Esophagus squamous epithelium (tissue), 5 donors: Measurements from ENCODE around the gene DNMT3A. TPM values are rescaled to one million over a fixed set of nuclear protein-coding genes. Genes with fewer than 3 reads are reported as not detected.

Experiments used
- DNase-seq: peaks from one replicate; lab custom pipeline; 2025; lab: John Stamatoyannopoulos, UW
- H3K27ac ChIP-seq, 4 donors: fragments of 200-600 bp; sonication (generic); one replicate each; pipeline ENCODE4 v1.5.1; 2016 to 2019; ENCODE audit warnings: mild to moderate bottlenecking in 1 of 4
- H3K27me3 ChIP-seq, 4 donors: fragments of 200-600 bp; sonication (generic); 1 replicate in 3 of 4; 2 replicates in 1 of 4; pipeline versions ENCODE4 v1.5.1 to v1.6.0; 2017 to 2021; ENCODE audit warnings: antibody characterized with exemption in 1 of 4
- H3K36me3 ChIP-seq, 3 donors: fragments of 200-600 bp; sonication (generic); one replicate each; pipeline ENCODE4 v1.5.1; 2016 to 2019
- H3K4me1 ChIP-seq, 3 donors: fragments of 200-600 bp; sonication (generic); one replicate each; pipeline ENCODE4 v1.5.1; 2017 to 2019
- H3K4me3 ChIP-seq, 4 donors: fragments of 200-600 bp; sonication (generic); 1 replicate in 3 of 4; 2 replicates in 1 of 4; pipeline ENCODE4 v1.5.1; 2016 to 2019; ENCODE audit warnings: mild to moderate bottlenecking in 2 of 4, moderate library complexity in 1 of 4
- H3K9me3 ChIP-seq, 3 donors: fragments of 200-600 bp; sonication (generic); one replicate each; pipeline ENCODE4 v1.5.1; 2016 to 2019
- CTCF ChIP-seq, 6 experiments: fragments of 450-650 bp in 4 of 6; fragments of 200-600 bp in 2 of 6; sonication (generic) in 2 of 6; IDR thresholded peaks; one replicate each; pipeline ENCODE4 v1.5.1; 2016 to 2019; ENCODE audit warnings: antibody characterized with exemption in 6 of 6, mild to moderate bottlenecking in 4 of 6, moderate library complexity in 4 of 6
- POLR2A ChIP-seq, 4 donors: fragments of 450-650 bp; IDR thresholded peaks; one replicate each; pipeline ENCODE4 v1.6.1; 2017; ENCODE audit warnings: antibody characterized with exemption in 4 of 4, mild to moderate bottlenecking in 4 of 4, moderate library complexity in 3 of 4
- whole genome bisulfite sequencing, 2 donors: methylation state at CpG; one replicate each; pipeline ENCODE4 v1.1.5; 2018; 5-methylcytosine and 5-hydroxymethylcytosine counted together
- intact Hi-C: fragments of 100-400 bp; cut with DNase I; formaldehyde crosslinking; loops from one replicate; pipeline ENCODE4 v1.15.0; 2022
- total RNA-seq, 4 donors: library from RNA; depleted of rRNA; stranded (reverse); fragments of >200 nt; gene quantifications; one replicate each; pipeline ENCODE4 v1.1.0, GENCODE V29; 2016
- donor health status: DM: yes; HTN: yes; CAD: no.

Gene DNMT3A
- total RNA-seq, 4 donors from 2014 or later, result 4.1 to 13.6 (median 8.2) TPM

- no peak overlapping the region for H3K27ac ChIP-seq
- H3K4me1 ChIP-seq, result peaks cover 17 to 56% (median 25%) of the 10 kb centered on the region in 3 donors
- TF ChIP-seq POLR2A (IDR thresholded peaks at IDR 0.05), result no peak
- TF ChIP-seq CTCF (IDR thresholded peaks at IDR 0.05), result no peak
- no peak for DNase-seq
- 91 to 96% methylated on average over 3 to 5 of the region's 5 CpGs for WGBS, 2 donors
- intact Hi-C loops, result no loop called here
- no peaks in the 10 kb centered on the region for H3K36me3 ChIP-seq
- no peaks in the 10 kb centered on the region for H3K9me3 ChIP-seq
- H3K4me3 ChIP-seq, result no peak overlapping the region
- no peaks in the 10 kb centered on the region for H3K27me3 ChIP-seq
Measured at GRCh38 chr2:25374827-25375226, 33.1 kb upstream of the DNMT3A start.

GRCh38 chr2:25374411-25374810 lies 32.7 kb upstream of the DNMT3A start:
- no peak for DNase-seq
- intact Hi-C loops, result no loop called here

GRCh38 chr2:25373269-25373981 lies 31.7 kb upstream of the DNMT3A start:
- no peaks in the 10 kb centered on the region for H3K9me3 ChIP-seq
- H3K27me3 ChIP-seq, result no peaks in the 10 kb centered on the region
- H3K4me3 ChIP-seq, result no peak overlapping the region
- H3K4me1 ChIP-seq, result peaks cover 17 to 46% (median 19%) of the 10 kb centered on the region in 3 donors
- H3K36me3 ChIP-seq, result no peaks in the 10 kb centered on the region
- DNase-seq, result no peak
- 36 to 49% methylated on average over 3 to 16 of the region's 20 CpGs for WGBS, 2 donors
- intact Hi-C loops, result no loop called here
- H3K27ac ChIP-seq, result peak overlapping the region in 3 of 4 donors; percentile 30 to 42 (median 38)
- TF ChIP-seq POLR2A (IDR thresholded peaks at IDR 0.05) (no peak), CTCF (IDR thresholded peaks at IDR 0.05) (no peak)

More at GRCh38 chr2:25374411-25374810, 32.7 kb upstream of the DNMT3A start:
- Histone ChIP-seq H3K9me3 (no peaks in the 10 kb centered on the region), H3K27me3 (no peaks in the 10 kb centered on the region), H3K4me3 (no peak overlapping the region), H3K4me1 (peaks cover 17 to 55% (median 25%) of the 10 kb centered on the region in 3 donors), H3K36me3 (no peaks in the 10 kb centered on the region), H3K27ac (no peak overlapping the region)
- TF ChIP-seq CTCF (IDR thresholded peaks at IDR 0.05), result no peak
- no peak for TF ChIP-seq POLR2A (IDR thresholded peaks at IDR 0.05)
- WGBS, 2 donors, result 83 to 93% methylated on average over 3 to 4 of the region's 4 CpGs

- Histone ChIP-seq H3K4me3 (no peak overlapping the region), H3K27me3 (no peaks in the 10 kb centered on the region), H3K36me3 (no peaks in the 10 kb centered on the region), H3K27ac (peak overlapping the region in 3 of 4 donors; percentile 30 to 42 (median 38)), H3K4me1 (peaks cover 12 to 38% (median 12%) of the 10 kb centered on the region in 3 donors), H3K9me3 (no peaks in the 10 kb centered on the region)
- no peak for DNase-seq
- intact Hi-C loops, result no loop called here
- 58 to 67% methylated on average over 8 to 13 of the region's 25 CpGs for WGBS, 2 donors
- TF ChIP-seq CTCF (IDR thresholded peaks at IDR 0.05) (no peak), POLR2A (IDR thresholded peaks at IDR 0.05) (no peak)
Measured at GRCh38 chr2:25372405-25373268, 30.9 kb upstream of the DNMT3A start.
